Measurements from ENCODE around the gene PLP1.

DNA sequence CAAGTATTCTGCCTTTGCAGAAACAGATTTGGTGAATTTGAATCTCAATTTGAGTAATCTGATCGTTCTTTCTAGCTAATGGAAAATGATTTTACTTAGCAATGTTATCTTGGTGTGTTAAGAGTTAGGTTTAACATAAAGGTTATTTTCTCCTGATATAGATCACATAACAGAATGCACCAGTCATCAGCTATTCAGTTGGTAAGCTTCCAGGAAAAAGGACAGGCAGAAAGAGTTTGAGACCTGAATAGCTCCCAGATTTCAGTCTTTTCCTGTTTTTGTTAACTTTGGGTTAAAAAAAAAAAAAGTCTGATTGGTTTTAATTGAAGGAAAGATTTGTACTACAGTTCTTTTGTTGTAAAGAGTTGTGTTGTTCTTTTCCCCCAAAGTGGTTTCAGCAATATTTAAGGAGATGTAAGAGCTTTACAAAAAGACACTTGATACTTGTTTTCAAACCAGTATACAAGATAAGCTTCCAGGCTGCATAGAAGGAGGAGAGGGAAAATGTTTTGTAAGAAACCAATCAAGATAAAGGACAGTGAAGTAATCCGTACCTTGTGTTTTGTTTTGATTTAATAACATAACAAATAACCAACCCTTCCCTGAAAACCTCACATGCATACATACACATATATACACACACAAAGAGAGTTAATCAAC lies 15.3 kb downstream of the PLP1 start:
- TF ChIP-seq CTCF (IDR thresholded peaks at IDR 0.05) (no peak), POLR2A (IDR thresholded peaks at IDR 0.05) (no peak), EP300 (IDR thresholded peaks at IDR 0.05) (no peak)
